HG02840 (cell line): ENCODE measurements around the gene DHX30.
"Not testable (repeated sequence)": the region's sequence is repeated elsewhere in the genome, so short reads cannot be mapped to it uniquely, and the experiment has no call there.

Source experiments
- ATAC-seq: cut with Tn5 transposase; IDR thresholded peaks from one replicate; pipeline ENCODE4 v1.9.1; 2021; ENCODE audit warnings: mild to moderate bottlenecking, moderate library complexity, moderate number of reproducible peaks; ENCODE audit not compliant: unreplicated experiment, low FRiP score

DHX30 gene

DNA sequence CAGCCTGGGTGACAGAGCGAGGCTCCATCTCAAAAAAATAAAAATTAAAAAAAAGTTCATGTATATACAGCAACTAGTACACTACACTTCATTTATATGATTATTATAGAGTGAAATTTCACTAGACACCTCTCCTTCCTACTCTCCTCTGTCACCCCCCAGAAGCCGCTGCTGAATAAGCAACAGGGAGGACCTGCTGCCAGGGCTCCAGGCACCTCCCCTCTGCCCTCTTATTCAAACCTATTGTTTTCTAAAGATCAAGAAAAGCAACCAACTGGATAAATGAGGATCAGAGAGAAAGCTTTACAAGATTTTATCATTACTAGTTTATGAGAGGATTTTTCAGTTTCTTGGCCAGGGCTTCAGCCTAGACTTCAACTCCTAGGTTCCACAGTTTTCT lies 71.5 kb downstream of the DHX30 start:
- ATAC-seq: no peak

DNA sequence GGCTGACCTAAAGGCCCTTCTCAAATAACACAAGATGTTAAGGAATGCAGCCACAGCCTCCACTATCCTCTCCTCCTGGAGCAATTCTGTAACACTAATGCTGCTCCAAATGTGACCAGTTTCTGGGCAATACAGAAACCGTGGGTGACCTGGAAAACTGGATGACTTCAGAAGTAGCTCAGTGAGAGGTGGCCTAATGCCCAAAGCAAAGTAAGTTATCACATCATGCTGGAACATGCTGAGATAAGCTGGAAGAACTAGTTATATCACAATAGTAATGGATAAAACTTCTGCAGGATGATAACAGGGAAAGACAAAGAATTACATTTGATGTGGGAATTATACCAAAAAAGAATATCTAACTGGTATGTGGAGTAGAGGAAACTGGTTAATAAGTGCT lies 72.0 kb downstream of the DHX30 start:
- no peak for ATAC-seq

DNA sequence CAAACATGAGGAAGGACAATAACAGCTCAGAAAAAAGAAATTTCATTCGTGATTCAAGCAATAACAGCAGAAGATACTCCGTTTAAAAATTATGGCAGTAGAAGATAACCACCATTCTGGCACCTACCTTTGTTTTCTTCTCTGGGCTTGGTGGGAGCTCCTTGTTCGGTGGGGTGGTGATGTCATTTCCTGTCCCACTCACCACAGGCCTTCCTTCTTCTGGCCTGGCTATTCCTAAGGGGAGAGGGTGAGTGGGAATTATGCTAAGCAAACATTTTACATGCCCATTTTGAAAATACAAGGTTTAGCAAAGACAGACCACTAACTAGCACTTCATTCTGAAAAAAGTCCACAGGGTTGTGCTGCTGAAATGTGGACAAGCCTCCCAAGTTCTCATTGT lies 74.4 kb downstream of the DHX30 start:
- ATAC-seq: no peak

DNA sequence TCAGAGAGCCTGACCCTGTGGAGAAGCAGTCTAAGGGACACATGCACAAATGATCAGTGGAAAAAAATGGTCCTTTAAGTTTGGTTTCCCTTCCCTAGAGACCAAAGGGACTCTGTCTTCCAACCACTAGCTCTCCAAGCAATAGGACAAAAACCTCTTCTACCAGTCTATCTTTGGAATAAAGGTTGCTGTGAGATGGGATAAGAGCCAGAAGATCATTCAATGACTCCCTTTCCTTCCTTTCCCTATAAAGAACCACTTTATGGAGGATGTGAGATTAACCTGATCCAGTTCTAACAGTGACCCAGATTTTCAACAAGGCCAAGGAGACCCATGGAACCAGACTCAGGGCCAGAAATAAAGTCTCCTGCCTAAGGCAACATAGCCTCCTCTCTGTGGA lies 74.8 kb downstream of the DHX30 start:
- no peak for ATAC-seq

DNA sequence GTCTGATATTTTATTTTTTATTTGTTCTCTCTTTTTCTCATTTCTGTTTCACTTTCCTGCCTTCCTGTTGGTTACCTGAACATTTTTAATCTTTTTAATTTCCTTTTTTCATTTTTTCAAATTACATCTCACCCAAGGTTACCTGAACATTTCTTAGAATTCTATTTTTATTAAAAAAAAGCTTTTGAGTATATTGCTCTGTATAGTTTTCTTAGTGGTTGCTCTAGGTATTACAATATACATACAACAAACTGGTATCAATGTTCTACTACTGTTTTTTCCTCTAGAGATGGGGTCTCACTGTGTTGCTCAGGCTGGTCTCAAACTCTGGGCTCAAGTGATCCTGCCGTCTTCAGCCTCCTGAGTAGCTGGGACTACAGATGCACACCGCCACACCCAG lies 79.4 kb downstream of the DHX30 start:
- ATAC-seq: no peak

DNA sequence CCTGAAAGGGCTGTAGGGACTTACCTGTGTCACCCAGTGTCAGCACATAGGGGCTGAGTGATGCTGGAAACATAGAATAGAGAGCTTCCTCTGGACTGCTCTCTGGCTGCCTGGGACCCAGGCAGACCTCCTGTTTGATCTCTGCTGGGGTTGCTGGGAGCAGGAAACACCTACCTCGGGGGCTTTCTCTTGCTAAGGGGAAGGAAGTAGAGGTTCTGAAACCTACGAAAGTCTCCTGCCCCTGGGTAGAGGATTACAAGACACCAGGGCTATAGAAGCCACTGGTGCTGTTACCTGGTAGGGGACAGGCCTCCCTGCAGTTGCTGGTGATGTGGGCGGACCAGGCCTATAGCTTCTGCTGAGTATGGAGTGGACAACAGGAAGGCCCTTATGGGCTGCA lies 81.7 kb downstream of the DHX30 start:
- ATAC-seq: no peak

DNA sequence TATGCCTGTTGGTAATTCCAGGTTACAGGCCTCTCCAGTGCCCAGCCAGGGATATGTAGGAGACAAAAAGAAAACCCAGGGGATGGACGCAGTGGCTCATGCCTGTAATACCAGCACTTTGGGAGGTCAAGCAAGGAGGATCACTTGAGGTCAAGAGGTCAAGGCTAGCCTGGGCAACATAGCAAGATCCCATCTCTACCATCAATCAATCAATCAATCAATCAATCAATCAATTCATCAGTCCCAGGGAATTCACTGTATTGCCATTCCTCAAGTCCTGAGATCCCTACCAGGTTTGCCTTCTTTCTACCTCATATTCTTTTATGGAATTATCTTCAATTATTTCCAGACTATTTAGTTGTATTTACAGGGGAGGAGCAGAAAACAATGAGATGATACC lies 82.2 kb downstream of the DHX30 start:
- no peak for ATAC-seq

DNA sequence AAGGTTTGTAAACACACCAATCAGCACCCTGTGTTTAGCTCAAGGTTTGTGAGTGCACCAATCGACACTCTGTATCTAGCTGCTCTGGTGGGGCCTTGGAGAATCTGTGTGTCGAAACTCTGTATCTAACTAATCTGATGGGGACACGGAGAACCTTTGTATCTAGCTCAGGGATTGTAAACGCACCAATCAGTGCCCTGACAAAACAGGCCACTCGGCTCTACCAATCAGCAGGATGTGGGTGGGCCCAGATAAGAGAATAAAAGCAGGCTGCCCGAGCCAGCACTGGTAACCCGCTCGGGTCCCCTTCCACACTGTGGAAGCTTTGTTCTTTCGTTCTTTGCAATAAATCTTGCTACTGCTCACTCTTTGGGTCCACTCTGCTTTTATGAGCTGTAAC lies 85.1 kb downstream of the DHX30 start:
- not testable (repeated sequence) for ATAC-seq

DNA sequence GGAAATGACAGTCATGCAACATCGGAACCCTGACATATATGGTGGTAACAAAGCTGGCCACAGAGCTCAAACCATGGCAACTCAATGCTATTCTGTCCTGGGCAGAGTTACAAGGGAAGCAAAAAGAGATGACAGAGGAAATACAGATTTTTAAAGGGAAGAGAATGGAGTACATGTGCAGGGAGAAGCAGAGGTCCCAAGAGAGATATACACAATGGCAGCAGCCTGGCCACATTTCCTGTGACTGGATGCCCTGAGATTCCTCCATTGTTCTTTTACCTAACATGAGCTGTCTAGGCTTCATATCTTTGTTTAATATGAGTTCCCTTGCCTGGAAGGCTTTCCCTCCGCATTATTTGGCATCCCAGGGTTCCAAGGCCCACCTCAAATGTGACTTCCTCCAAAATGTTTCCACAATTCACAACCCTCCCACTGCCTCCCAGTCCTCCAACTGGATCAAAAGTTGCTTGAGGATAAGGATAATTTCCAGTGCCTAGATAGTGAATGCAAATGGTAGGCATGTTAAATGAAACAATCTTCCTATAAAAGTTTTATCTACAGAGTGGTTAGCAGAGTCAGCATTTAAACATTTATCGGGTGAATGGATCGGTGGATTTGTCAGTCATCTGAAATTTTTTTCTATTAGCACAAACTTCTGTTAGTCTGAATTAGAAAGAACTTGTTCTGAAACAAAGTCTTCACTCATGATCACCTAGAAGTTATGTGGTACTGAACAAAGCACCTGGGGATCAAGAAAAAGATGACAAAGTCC lies 86.2 kb downstream of the DHX30 start:
- no peak for ATAC-seq

DNA sequence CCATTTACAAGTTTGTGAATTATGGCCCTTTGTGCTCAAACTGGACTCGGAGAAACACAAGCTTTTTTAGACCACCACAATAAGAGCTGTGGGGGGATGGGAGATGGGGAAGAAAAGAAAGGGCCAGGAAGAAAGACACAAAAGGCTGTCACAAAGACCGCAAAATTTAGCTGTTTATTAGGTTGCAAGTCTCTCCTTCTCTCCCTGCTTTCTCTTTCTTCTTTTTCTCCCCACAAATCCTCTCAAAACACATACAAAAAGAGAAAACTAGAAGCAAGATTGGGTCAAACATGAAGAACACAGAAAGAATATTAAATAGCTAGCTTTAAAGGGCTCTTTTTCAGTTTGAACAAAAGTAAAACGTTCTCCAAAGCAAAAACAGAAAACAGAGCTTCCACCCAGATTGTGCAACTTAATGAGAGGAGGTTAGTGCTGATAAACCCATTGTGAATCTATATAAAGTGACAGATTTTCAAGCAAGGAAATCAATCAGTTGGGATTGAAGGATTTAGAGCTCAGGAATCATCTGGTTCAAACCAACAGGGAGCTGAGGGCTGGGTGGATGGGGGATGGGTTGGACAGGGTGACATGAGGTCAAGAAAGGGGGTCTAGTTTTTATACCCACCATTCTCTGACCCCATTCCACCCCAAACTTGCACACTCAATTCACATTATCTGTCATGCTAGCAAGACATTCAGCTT lies 87.3 kb downstream of the DHX30 start:
- ATAC-seq: no peak

DNA sequence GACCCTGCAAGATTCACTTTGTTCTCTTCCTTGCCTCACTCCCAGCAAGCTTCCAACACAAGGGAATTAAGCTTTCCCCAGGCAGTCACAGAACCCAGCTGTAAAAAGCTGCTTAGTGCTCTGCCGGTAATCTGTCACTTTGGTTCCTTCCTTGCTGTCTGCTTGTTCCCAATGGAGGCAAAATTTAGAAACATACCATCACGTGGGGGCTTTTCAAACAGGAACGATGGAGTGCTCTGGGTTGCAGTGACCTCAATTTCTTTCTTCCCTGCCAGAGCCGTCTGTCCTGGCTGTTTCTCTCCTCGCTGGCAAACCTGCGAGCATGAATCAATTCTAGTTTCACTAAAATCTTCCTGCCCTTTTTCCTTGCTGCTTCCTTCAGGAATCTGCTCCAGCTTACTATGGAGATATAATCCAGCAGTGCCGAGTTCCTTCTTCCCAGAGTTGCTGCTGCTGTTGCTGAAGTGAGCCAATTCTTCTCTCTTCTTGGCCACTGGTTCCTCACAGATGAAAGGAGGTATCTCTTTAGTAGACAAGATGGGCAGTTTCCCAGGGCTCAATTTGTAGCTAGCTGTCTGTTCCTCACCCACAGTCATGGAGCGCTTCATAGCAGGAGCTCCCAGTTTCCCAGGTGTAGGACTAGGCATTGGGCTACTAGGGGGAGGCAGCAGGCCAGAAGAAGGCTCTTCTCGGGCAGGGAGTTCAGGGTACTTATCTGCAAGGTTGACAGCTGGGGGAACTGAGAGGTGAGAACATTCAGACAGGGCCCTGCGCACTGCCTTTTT lies 88.1 kb downstream of the DHX30 start:
- no peak for ATAC-seq

DNA sequence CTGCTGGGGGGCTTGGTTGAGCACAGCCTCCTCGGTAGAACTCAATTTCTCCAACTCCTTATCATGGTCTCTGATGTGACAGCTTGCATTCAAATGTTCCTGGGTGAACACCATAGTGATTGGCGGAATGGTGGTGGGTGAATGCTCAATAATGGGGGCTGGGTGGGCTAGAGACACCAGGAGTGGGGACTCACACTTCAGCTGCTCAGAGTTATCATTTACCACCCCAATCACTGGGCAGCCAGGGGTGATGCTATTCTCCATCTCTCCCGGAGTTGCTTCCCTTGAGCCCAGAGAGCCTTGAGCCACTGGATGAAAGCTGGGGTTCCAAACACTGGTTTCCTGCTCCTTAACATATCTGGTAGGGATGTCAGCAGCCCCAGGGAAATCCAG lies 88.7 kb downstream of the DHX30 start:
- ATAC-seq: no peak

DNA sequence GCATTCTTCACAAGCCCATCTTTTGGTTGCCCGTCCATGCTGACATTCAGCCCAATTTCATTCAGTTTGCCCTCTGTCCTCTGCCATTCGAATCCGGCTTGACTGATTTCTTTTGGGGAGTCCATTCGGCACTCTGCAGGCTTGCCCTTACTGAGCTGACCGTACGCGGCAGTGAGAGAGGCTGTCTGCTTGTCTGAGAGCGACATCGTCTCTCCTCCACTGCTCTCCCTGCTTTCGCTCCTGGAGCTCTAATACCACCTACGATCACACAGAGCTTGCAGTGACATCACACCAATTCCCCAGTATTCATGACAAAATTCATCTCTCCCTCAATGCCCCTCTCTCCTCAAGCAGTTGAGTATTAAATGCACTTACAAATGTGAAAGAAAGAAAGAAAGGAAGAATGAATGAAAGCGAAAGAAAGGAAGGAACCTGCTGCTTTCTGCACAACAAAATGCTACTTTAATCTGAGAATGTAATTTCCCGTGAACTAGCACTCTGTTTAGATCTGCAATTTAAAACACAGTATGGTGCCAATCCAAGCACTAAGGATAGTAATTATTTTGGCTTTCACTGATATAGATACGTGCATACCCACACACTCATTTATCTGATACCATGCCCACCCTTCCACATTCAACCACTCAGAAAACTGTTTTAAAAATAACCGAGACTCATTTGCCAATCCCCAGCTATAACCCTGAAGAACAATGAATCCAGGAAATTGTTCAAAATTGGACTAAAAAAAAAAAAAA lies 89.5 kb downstream of the DHX30 start:
- ATAC-seq: no peak

DNA sequence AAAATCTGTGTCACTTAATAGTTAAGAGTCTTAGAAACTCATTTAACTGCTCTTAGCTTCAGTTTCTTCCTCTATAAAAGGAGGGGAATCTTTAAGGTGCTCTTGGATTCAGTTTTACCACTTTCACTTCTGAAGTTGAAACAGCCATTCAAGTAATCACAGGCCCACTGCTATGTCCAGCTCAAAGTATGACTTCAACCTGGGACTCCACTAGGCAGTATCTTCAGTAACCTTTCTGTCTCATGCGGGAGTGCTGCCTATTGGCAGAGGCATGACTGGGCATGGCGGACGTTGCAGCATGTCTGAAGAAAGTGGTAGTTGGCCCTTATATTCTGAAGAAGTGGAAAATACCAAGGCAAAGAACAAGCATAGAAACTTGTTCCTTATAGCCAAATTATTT lies 92.3 kb downstream of the DHX30 start:
- ATAC-seq: no peak

DNA sequence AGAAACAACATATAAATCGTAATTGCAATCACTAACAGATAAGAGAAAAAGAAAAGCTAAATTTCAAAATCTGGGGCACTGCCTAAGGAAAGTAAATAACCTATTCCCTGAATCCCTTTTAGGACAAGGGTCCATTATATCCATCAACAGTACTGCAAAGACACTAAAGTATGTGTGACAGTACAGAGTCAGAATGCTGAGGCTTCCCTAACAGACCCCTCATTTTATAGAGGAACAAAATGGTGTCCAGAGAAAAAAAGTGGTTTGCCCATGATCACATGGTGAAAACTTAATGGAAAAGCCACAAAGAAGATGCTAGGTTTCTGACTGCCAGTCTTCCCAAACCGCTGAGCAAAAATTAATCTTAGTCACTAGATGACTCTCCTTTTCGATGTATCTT lies 93.8 kb downstream of the DHX30 start:
- ATAC-seq: no peak

DNA sequence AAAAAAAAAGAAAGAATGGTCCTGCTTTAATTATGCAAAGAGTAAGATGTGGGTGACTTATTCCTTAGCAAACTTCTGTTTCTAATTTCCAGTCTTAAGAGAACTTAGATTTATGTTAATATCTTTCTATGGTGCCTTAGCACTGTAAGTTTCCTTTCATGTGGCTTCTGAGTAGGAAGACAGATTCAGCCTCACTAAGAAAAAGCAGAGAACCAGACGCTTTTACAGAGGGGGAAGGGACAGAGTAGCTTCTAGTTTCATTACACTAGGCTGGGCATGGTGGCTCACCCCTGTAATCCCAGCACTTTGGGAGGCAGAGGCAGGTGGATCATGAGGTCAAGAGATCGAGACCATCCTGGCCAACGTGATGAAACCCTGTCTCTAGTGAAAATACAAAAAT lies 95.0 kb downstream of the DHX30 start:
- ATAC-seq: no peak

DNA sequence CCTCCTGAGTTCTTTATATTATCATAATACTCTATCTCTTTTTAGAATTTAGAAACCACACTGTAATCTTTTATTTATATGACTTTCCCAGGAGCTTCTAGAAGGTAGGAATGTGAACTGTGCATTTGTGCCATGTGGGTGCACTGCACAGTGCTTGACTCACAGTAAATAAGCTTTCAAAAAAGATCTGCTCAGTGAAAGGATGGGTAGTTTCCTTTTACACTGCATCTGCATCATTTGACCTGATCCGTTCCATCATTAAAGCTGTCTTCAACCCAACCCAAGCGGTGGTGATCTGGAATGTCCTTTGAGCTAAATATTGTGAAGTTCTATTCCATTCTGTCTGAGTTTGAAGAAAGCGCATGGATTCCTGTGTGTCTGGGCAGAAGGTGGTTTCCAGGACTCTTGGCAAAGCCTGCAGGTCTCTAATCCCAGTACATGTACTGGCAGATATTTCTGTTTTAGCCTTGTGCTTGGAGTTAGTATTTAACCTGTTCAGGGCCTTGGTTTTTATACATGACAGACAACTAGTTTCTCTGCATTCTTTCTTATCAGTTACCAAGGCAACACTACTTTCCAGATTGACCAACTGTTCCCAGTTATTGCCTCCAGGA lies 96.7 kb downstream of the DHX30 start:
- no peak for ATAC-seq
